Neutrophil (primary cell): Measurements from ENCODE around the gene VEZF1.

Source experiments
- H3K27ac ChIP-seq: fragments of 200-600 bp; sonication (generic); 2 replicates; pipeline ENCODE4 v1.5.1; 2016; ENCODE audit warnings: mild to moderate bottlenecking, moderate library complexity
- H3K27me3 ChIP-seq: fragments of 200-600 bp; sonication (generic); 2 replicates; pipeline ENCODE4 v1.6.0; 2016; ENCODE audit warnings: mild to moderate bottlenecking
- H3K36me3 ChIP-seq: fragments of 200-600 bp; sonication (generic); 2 replicates; pipeline ENCODE4 v1.5.1; 2017
- H3K4me1 ChIP-seq, 2 experiments: fragments of 200-600 bp in 1 of 2; sonication (generic) in 1 of 2; 1 replicate in 1 of 2; 2 replicates in 1 of 2; pipeline versions ENCODE4 v1.5.1 to v1.6.1; 2013 to 2016; ENCODE audit warnings: low read depth in 1 of 2, low read length in 1 of 2, mild to moderate bottlenecking in 1 of 2, moderate library complexity in 1 of 2; ENCODE audit not compliant: control insufficient read depth in 1 of 2, insufficient read depth in 1 of 2
- H3K4me3 ChIP-seq, 2 experiments: fragments of 200-600 bp in 1 of 2; sonication (generic) in 1 of 2; 1 replicate in 1 of 2; 2 replicates in 1 of 2; pipeline ENCODE4 v1.5.1; 2013 to 2016; ENCODE audit warnings: low read depth in 1 of 2, low read length in 1 of 2, mild to moderate bottlenecking in 1 of 2, moderate library complexity in 1 of 2
- H3K9me3 ChIP-seq: fragments of 200-600 bp; sonication (generic); 2 replicates; pipeline ENCODE4 v1.5.1; 2016
- CTCF ChIP-seq: fragments of 200-600 bp; sonication (generic); IDR thresholded peaks from 2 replicates; pipeline ENCODE4 v1.5.1; 2016; ENCODE audit warnings: antibody characterized with exemption

VEZF1 gene

GRCh38 chr17:57926723-57927047 lies 61.4 kb downstream of the VEZF1 start:
- Histone ChIP-seq H3K4me3 (no peak overlapping the region), H3K36me3 (no peaks in the 10 kb centered on the region), H3K9me3 (no peaks in the 10 kb centered on the region), H3K27ac (no peak overlapping the region), H3K4me1 (peaks cover 14 to 23% of the 10 kb centered on the region in 2 experiments), H3K27me3 (no peaks in the 10 kb centered on the region)
- no peak for TF ChIP-seq CTCF

- Histone ChIP-seq H3K27me3 (no peaks in the 10 kb centered on the region), H3K36me3 (no peaks in the 10 kb centered on the region), H3K4me3 (no peak overlapping the region), H3K27ac (no peak overlapping the region), H3K4me1 (peaks cover 14 to 20% of the 10 kb centered on the region in 2 experiments), H3K9me3 (no peaks in the 10 kb centered on the region)
- no peak for TF ChIP-seq CTCF
Measured at GRCh38 chr17:57925361-57925990, 62.6 kb downstream of the VEZF1 start.

GRCh38 chr17:57924677-57925076 lies 63.4 kb downstream of the VEZF1 start:
- peaks cover 6 to 12% of the 10 kb centered on the region in 2 experiments for H3K4me1 ChIP-seq
- H3K9me3 ChIP-seq: no peaks in the 10 kb centered on the region
- no peaks in the 10 kb centered on the region for H3K36me3 ChIP-seq
- H3K4me3 ChIP-seq: no peak overlapping the region
- H3K27me3 ChIP-seq: no peaks in the 10 kb centered on the region
- no peak overlapping the region for H3K27ac ChIP-seq
- no peak for TF ChIP-seq CTCF
